HepG2 (cell line): ENCODE measurements around the gene NLGN3. TPM values are rescaled to one million over a fixed set of nuclear protein-coding genes. Genes with fewer than 3 reads are reported as not detected.
A peak's percentile ranks its signal among the peaks of the same experiment; 100 is the strongest.

Experiments used
- ATAC-seq: fragments of 200-7000 bp; cut with Tn5 transposase; 3 replicates; pipeline ENCODE4 v1.9.1; 2020; ENCODE audit warnings: mild to moderate bottlenecking, moderate library complexity
- Bru-seq: library from RNA; stranded (reverse); fragments of 400-500 nt; gene quantifications from one replicate; lab custom pipeline; 2021; lab: Mats Ljungman, UMichigan
- BruChase-seq, 2 experiments: library from RNA; stranded (reverse); fragments of 400-500 nt; gene quantifications; one replicate each; lab custom pipeline; 2021; lab: Mats Ljungman, UMichigan
- BruUV-seq: library from RNA; stranded (reverse); fragments of 400-500 nt; replicated peaks from 2 replicates; lab custom pipeline; 2021; lab: Mats Ljungman, UMichigan
- CTCF ChIA-PET: fragments of 300-600 bp; formaldehyde crosslinking; extraction: SDS; loops from one replicate; lab custom pipeline; 2021; ENCODE audit warnings: low total read pairs, inconsistent platforms, low intra/inter-chr PET ratio; lab: Yijun Ruan, JAX
- POLR2A ChIA-PET: fragments of 350-600 bp; sonication (Branson Sonifier 250); formaldehyde crosslinking; loops from one replicate; lab custom pipeline; 2020; ENCODE audit warnings: antibody characterized with exemption, inconsistent platforms; lab: Yijun Ruan, JAX
- DNase-seq: peaks from one replicate; pipeline ENCODE4 v3.0.0-alpha.2; 2015; ENCODE audit warnings: low spot score
- FAIRE-seq: peaks from 3 replicates; lab custom pipeline; 2011; peaks lifted over from hg19 to GRCh38; lab: Jason Lieb, UNC
- H2AFZ ChIP-seq: one replicate; pipeline ENCODE4 v1.6.1; 2011; ENCODE audit warnings: low read length, inconsistent platforms
- H3K27ac ChIP-seq: fragments of 300-600 bp; 3 replicates; pipeline ENCODE4 v1.8.0; 2011; ENCODE audit warnings: mixed run types, mild to moderate bottlenecking, mixed read lengths, low read length, inconsistent platforms; ENCODE audit not compliant: insufficient read depth; ENCODE audit errors: extremely low read length
- H3K27me3 ChIP-seq, 2 experiments: fragments of 200-600 bp in 1 of 2; 2 replicates in 1 of 2; 3 replicates in 1 of 2; pipeline versions ENCODE4 v1.6.0 to v1.8.0; 2011; ENCODE audit warnings: low read length in 2 of 2, mild to moderate bottlenecking in 2 of 2, moderate library complexity in 2 of 2, inconsistent platforms in 1 of 2; ENCODE audit not compliant: insufficient read depth in 2 of 2, control insufficient read depth in 1 of 2
- H3K36me3 ChIP-seq, 2 experiments: fragments of 200-600 bp in 1 of 2; replicated peaks in 1 of 2; 2 replicates in 1 of 2; 3 replicates in 1 of 2; pipeline versions ENCODE4 v1.5.1 to v1.8.0; 2011; ENCODE audit warnings: low read length in 2 of 2, inconsistent platforms in 1 of 2; ENCODE audit not compliant: insufficient read depth in 2 of 2, control insufficient read depth in 1 of 2
- H3K4me1 ChIP-seq: 2 replicates; pipeline ENCODE4 v1.5.1; 2012; ENCODE audit warnings: low read length, inconsistent platforms; ENCODE audit not compliant: insufficient read depth
- H3K4me2 ChIP-seq: 2 replicates; pipeline ENCODE4 v1.6.0; 2011; ENCODE audit warnings: low read depth, low read length, inconsistent platforms
- H3K4me3 ChIP-seq, 3 experiments: fragments of 200-600 bp in 1 of 3; sonication (generic), shearing (Covaris generic) in 1 of 3; replicated peaks in 1 of 3; 2 replicates each; pipeline ENCODE4 v1.5.1; 2011 to 2016; ENCODE audit warnings: low read length in 3 of 3, inconsistent platforms in 2 of 3, low read depth in 2 of 3, mild to moderate bottlenecking in 2 of 3, control low read depth in 1 of 3, mixed read lengths in 1 of 3; ENCODE audit not compliant: insufficient read depth in 1 of 3
- H3K79me2 ChIP-seq: one replicate; pipeline ENCODE4 v1.6.1; 2011; ENCODE audit warnings: low read length, inconsistent platforms; ENCODE audit not compliant: insufficient read depth
- H3K9ac ChIP-seq: 2 replicates; pipeline ENCODE4 v1.6.0; 2011; ENCODE audit warnings: mild to moderate bottlenecking, low read depth, low read length, inconsistent platforms; ENCODE audit not compliant: insufficient read depth
- H3K9me3 ChIP-seq: 2 replicates; pipeline ENCODE4 v1.5.1; 2012; ENCODE audit warnings: mild to moderate bottlenecking, low read length
- H4K20me1 ChIP-seq: 2 replicates; pipeline ENCODE4 v1.6.0; 2011; ENCODE audit warnings: inconsistent platforms, mild to moderate bottlenecking, low read length, moderate library complexity; ENCODE audit not compliant: insufficient read depth
- AGO2 ChIP-seq: fragments of 200-400 bp; formaldehyde crosslinking; optimal IDR thresholded peaks from 2 replicates; pipeline ENCODE3; 2017; ENCODE audit warnings: mild to moderate bottlenecking, low read depth, low read length, moderate library complexity
- ARNTL ChIP-seq: sonication (generic); formaldehyde crosslinking; IDR thresholded peaks from 2 replicates; pipeline ENCODE4 v1.4.0; 2020; ENCODE audit warnings: mild to moderate bottlenecking, missing genetic modification reagents
- FOXJ3 ChIP-seq: sonication (generic); formaldehyde crosslinking; IDR thresholded peaks from 2 replicates; pipeline ENCODE4 v1.4.0; 2020; ENCODE audit warnings: missing genetic modification reagents, mild to moderate bottlenecking, borderline replicate concordance
- JARID2 ChIP-seq: sonication (generic); formaldehyde crosslinking; IDR thresholded peaks from 2 replicates; pipeline ENCODE4 v1.8.1; 2023; ENCODE audit warnings: missing genetic modification reagents, inconsistent platforms; ENCODE audit not compliant: insufficient replicate concordance
- RBFOX2 ChIP-seq: fragments of 200-400 bp; formaldehyde crosslinking; IDR thresholded peaks from 2 replicates; pipeline ENCODE4 v1.6.1; 2017; ENCODE audit warnings: low read depth, mild to moderate bottlenecking, low read length
- ZFP36L1 ChIP-seq: sonication (generic); formaldehyde crosslinking; IDR thresholded peaks from 2 replicates; pipeline ENCODE4 v1.8.0; 2022; ENCODE audit warnings: mild to moderate bottlenecking, missing genetic modification reagents, moderate library complexity
- ZNF446 ChIP-seq: sonication (generic); formaldehyde crosslinking; IDR thresholded peaks from 2 replicates; pipeline ENCODE4 v1.5.0; 2020; ENCODE audit warnings: mild to moderate bottlenecking, missing genetic modification reagents
- WGBS: methylation state at CpG from one replicate; pipeline ENCODE4 v1.1.6; 2017; ENCODE audit warnings: low lambda C conversion rate; 5-methylcytosine and 5-hydroxymethylcytosine counted together
- in situ Hi-C: cut with HindIII; loops from 2 replicates; pipeline ENCODE4 v1.10.0; 2017; ENCODE audit warnings: low pct_unique_long_range_greater_than_20kb; ENCODE audit not compliant: extremely low pct_ligation_motif_present
- intact Hi-C: fragments of 100-400 bp; cut with micrococcal nuclease; formaldehyde crosslinking; loops from one replicate; pipeline ENCODE4 v1.10.0; 2022; ENCODE audit not compliant: unreplicated experiment
- long read RNA-seq, 2 experiments: library from RNA in 1 of 2; library from polyadenylated mRNA in 1 of 2; stranded (forward) in 1 of 2; unstranded in 1 of 2; transcript quantifications; one replicate each; pipeline ENCODE4 v2.0.0, GENCODE V29; 2019 to 2022
- polyA minus RNA-seq, 3 experiments: library from RNA; depleted of rRNA, polyadenylated mRNA; stranded (reverse); fragments of >200 nt; gene quantifications; 2 replicates each; pipeline ENCODE4 v1.2.3, GENCODE V29; 2011; ENCODE audit warnings: low replicate concordance in 1 of 3
- polyA plus RNA-seq, 8 experiments: library from polyadenylated mRNA; depleted of rRNA in 3 of 8; stranded (reverse) in 7 of 8; unstranded in 1 of 8; fragments of >200 nt; fragmentation: Illumina TruSeq in 4 of 8; extraction: Trizol in 4 of 8; gene quantifications; 2 replicates each; pipeline versions ENCODE4 v1.2.1 to v1.2.3, GENCODE V29; 2011 to 2016; ENCODE audit warnings: low read depth in 4 of 8, missing spikeins in 1 of 8, mixed read lengths in 1 of 8; ENCODE audit not compliant: insufficient read depth in 1 of 8
- total RNA-seq, 5 experiments: library from RNA; depleted of rRNA; stranded (reverse); fragments of >200 nt; fragmentation: Illumina TruSeq; extraction: Trizol; gene quantifications; 2 replicates each; pipeline ENCODE4 v1.2.3, GENCODE V29; 2016; ENCODE audit warnings: low read depth in 1 of 5

NLGN3 gene
- 0.04 TPM in 1 of 2 replicates, not detected in the other for total RNA-seq (2016; rRNA removed; fragmentation: Illumina TruSeq; extraction: Trizol)
- total RNA-seq (2016; cell fraction: cytosol; rRNA removed; fragmentation: Illumina TruSeq; extraction: Trizol; ENCODE audit: low read depth): not detected in 2 replicates
- total RNA-seq (2016; cell fraction: insoluble cytoplasmic fraction; rRNA removed; fragmentation: Illumina TruSeq; extraction: Trizol): not detected in 2 replicates
- not detected in 2 replicates for total RNA-seq (2016; cell fraction: membrane; rRNA removed; fragmentation: Illumina TruSeq; extraction: Trizol)
- not detected in 2 replicates for total RNA-seq (2016; cell fraction: nucleus; rRNA removed; fragmentation: Illumina TruSeq; extraction: Trizol)
- 0.16 and 0.29 TPM in 2 replicates for polyA plus RNA-seq (2011; rRNA removed)
- polyA plus RNA-seq (2011; cell fraction: cytosol; rRNA removed): 0.05 and 0.19 TPM in 2 replicates
- 1.1 and 1.7 TPM in 2 replicates for polyA plus RNA-seq (2011; cell fraction: nucleus; rRNA removed)
- polyA plus RNA-seq (2012): 0.36 and 0.51 TPM in 2 replicates
- polyA plus RNA-seq (2016; cell fraction: cytosol; fragmentation: Illumina TruSeq; extraction: Trizol; ENCODE audit: low read depth): not detected in 2 replicates
- not detected in 2 replicates for polyA plus RNA-seq (2016; cell fraction: insoluble cytoplasmic fraction; fragmentation: Illumina TruSeq; extraction: Trizol; ENCODE audit: low read depth)
- polyA plus RNA-seq (2016; cell fraction: membrane; fragmentation: Illumina TruSeq; extraction: Trizol; ENCODE audit: low read depth): not detected in 2 replicates
- 0.23 and 0.24 TPM in 2 replicates for polyA plus RNA-seq (2016; cell fraction: nucleus; fragmentation: Illumina TruSeq; extraction: Trizol; ENCODE audit: insufficient read depth, low read depth)
- 0.22 and 1.6 TPM in 2 replicates for polyA minus RNA-seq (2011; rRNA and poly(A)+ RNA removed; ENCODE audit: low replicate concordance)
- not detected in 2 replicates for polyA minus RNA-seq (2011; cell fraction: cytosol; rRNA and poly(A)+ RNA removed)
- 0.50 and 0.52 TPM in 2 replicates for polyA minus RNA-seq (2011; cell fraction: nucleus; rRNA and poly(A)+ RNA removed)
- Bru-seq, nascent RNA: percentile 28 among the genes with signal in this experiment
- percentile 31 among the genes with signal in this experiment for BruChase-seq, experiment 1, labeled RNA remaining after a 6-hour chase
- BruChase-seq, experiment 2, labeled RNA remaining after a 2-hour chase: percentile 35 among the genes with signal in this experiment
- long read RNA-seq, experiment 1: 0 reads
- long read RNA-seq, experiment 2: 0 reads

DNA sequence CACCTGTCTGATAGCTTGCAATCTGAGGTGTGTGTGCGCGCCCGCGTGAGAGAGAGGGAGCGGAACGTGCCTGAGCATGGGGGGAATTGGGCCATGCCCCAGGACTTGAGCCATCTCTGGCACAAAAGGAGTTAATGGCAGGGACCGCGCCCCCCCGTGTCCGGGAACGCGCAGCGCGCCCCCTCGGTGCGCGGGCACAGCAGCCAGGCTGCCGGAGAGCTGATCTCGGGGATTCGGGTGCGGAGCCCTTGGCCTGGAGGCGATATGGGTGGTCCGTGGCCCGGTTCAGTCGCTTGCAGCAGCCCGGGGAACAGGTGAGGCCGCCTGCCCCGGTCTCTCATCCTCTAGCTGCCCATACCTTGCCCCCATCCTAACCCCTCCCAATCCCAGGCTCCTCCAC is at the start of gene NLGN3:
Gene NLGN3, plus strand, starts transcription at position 191 of the 400 bp plus-strand sequence. CDS start 2,909 bp downstream, outside the sequence.
- no peak within 1 kb of the TSS for H3K4me2 ChIP-seq
- FAIRE-seq: no peak
- H2AFZ ChIP-seq: no peak within 1 kb of the TSS
- H3K27ac ChIP-seq: no peak within 1 kb of the TSS
- peaks cover 0 to 3% of the 10 kb centered on the region in 2 experiments; a peak in 2 of 5 replicates for H3K36me3 ChIP-seq
- CTCF ChIA-PET: no interaction called here
- no peak for DNase-seq
- no peaks in the 10 kb centered on the region for H3K79me2 ChIP-seq
- no TSS peak for BruUV-seq
- no peak within 1 kb of the TSS for H3K4me3 ChIP-seq
- no peaks in the 10 kb centered on the region for H3K27me3 ChIP-seq
- H3K9ac ChIP-seq: no peak within 1 kb of the TSS
- H3K9me3 ChIP-seq: no peaks in the 10 kb centered on the region
- peaks cover 18% of the 10 kb centered on the region for H3K4me1 ChIP-seq
- POLR2A ChIA-PET: no interaction called here
- WGBS: 81% methylated on average over 12 of the region's 28 CpGs
- H4K20me1 ChIP-seq: no peaks in the 10 kb centered on the region
- ATAC-seq: no peak
- TF ChIP-seq RBFOX2 (peak; percentile 39; the same call in 1 of the 2 replicates), ARNTL (no peak), ZNF446 (CRISPR knock-in tag) (no peak), FOXJ3 (CRISPR knock-in tag) (no peak), ZFP36L1 (no peak), AGO2 (peak; percentile 86), JARID2 (CRISPR knock-in tag) (no peak)
- in situ Hi-C loops: no loop called here
- intact Hi-C loops: no loop called here
